Upper lobe of left lung (tissue), 4 donors: ENCODE measurements around the gene ATP1A4.

Experiments used
- EP300 ChIP-seq, 4 donors: sonication (generic); formaldehyde crosslinking; IDR thresholded peaks; one replicate each; pipeline ENCODE4 v1.5.1; 2017; ENCODE audit warnings: antibody characterized with exemption in 4 of 4, control low read depth in 2 of 4
- POLR2A ChIP-seq, 4 donors: fragments of 450-650 bp; IDR thresholded peaks; one replicate each; pipeline ENCODE4 v1.5.1; 2016 to 2017; ENCODE audit warnings: antibody characterized with exemption in 4 of 4, mild to moderate bottlenecking in 2 of 4
- POLR2AphosphoS5 ChIP-seq, 2 donors: sonication (generic); formaldehyde crosslinking; IDR thresholded peaks; one replicate each; pipeline ENCODE4 v1.5.1; 2017; ENCODE audit warnings: antibody characterized with exemption in 2 of 2
- TF ChIP-seq, protein P1 (sequence below), 6 experiments: fragments of 450-650 bp in 4 of 6; fragments of 200-600 bp in 2 of 6; sonication (generic) in 2 of 6; IDR thresholded peaks; one replicate each; pipeline ENCODE4 v1.5.1; 2016 to 2019; ENCODE audit warnings: antibody characterized with exemption in 6 of 6

GRCh38 chr1:160120797-160121196, 30.6 kb upstream of the ATP1A4 start:
- no peak for TF ChIP-seq POLR2A (IDR thresholded peaks at IDR 0.05)
- TF ChIP-seq, protein P1, sequence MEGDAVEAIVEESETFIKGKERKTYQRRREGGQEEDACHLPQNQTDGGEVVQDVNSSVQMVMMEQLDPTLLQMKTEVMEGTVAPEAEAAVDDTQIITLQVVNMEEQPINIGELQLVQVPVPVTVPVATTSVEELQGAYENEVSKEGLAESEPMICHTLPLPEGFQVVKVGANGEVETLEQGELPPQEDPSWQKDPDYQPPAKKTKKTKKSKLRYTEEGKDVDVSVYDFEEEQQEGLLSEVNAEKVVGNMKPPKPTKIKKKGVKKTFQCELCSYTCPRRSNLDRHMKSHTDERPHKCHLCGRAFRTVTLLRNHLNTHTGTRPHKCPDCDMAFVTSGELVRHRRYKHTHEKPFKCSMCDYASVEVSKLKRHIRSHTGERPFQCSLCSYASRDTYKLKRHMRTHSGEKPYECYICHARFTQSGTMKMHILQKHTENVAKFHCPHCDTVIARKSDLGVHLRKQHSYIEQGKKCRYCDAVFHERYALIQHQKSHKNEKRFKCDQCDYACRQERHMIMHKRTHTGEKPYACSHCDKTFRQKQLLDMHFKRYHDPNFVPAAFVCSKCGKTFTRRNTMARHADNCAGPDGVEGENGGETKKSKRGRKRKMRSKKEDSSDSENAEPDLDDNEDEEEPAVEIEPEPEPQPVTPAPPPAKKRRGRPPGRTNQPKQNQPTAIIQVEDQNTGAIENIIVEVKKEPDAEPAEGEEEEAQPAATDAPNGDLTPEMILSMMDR (IDR thresholded peaks at IDR 0.05): no peak
- no peak for TF ChIP-seq POLR2AphosphoS5 (IDR thresholded peaks at IDR 0.05)
- TF ChIP-seq EP300 (IDR thresholded peaks at IDR 0.05): no peak
